Measurements from ENCODE around the gene DNHD1. TPM values are rescaled to one million over a fixed set of nuclear protein-coding genes. Genes with fewer than 3 reads are reported as not detected.

The DNHD1 gene
- polyA plus RNA-seq, 3 donors = 5.8 to 6.3 (median 6.2) TPM

Other genes with a start within 250 kb of the DNHD1 start
- gene CCKBR, start 237.4 kb upstream of the DNHD1 start, polyA plus RNA-seq (ENCODE audit: insufficient read length in 3 of 3) = under 1 TPM; 0.47 to 0.72 (median 0.61) TPM
- 10 to 100 TPM in 2 of 3 donors, 1 to 10 TPM in 1; 9.5 to 15.3 (median 10.9) TPM for gene CAVIN3, start 176.8 kb upstream of the DNHD1 start, polyA plus RNA-seq (ENCODE audit: insufficient read length in 3 of 3)
- 10 to 100 TPM; 31.0 to 32.3 (median 32.1) TPM for gene SMPD1, start 106.8 kb upstream of the DNHD1 start, polyA plus RNA-seq (ENCODE audit: insufficient read length in 3 of 3)
- gene APBB1, start 78.2 kb upstream of the DNHD1 start, polyA plus RNA-seq (ENCODE audit: insufficient read length in 3 of 3) = 10 to 100 TPM; 51.9 to 56.5 (median 52.5) TPM
- gene HPX, start 56.3 kb upstream of the DNHD1 start, polyA plus RNA-seq (ENCODE audit: insufficient read length in 3 of 3) = 1 to 10 TPM; 1.6 to 2.2 (median 2.2) TPM
- gene TRIM3, start 23.3 kb upstream of the DNHD1 start, polyA plus RNA-seq (ENCODE audit: insufficient read length in 3 of 3) = 10 to 100 TPM; 16.1 to 19.3 (median 17.0) TPM
- 10 to 100 TPM; 64.8 to 67.5 (median 66.2) TPM for gene ARFIP2, start 15.9 kb upstream of the DNHD1 start, polyA plus RNA-seq (ENCODE audit: insufficient read length in 3 of 3)
- gene TIMM10B, start 15.8 kb upstream of the DNHD1 start, polyA plus RNA-seq (ENCODE audit: insufficient read length in 3 of 3) = 10 to 100 TPM; 38.3 to 42.4 (median 38.7) TPM
- 10 to 100 TPM; 21.3 to 22.6 (median 21.6) TPM for gene RRP8, start 106.3 kb downstream of the DNHD1 start, polyA plus RNA-seq (ENCODE audit: insufficient read length in 3 of 3)
- gene ILK, start 106.5 kb downstream of the DNHD1 start, polyA plus RNA-seq (ENCODE audit: insufficient read length in 3 of 3) = 100 to 1,000 TPM; 144 to 167 (median 159) TPM
- gene TAF10, start 114.9 kb downstream of the DNHD1 start, polyA plus RNA-seq (ENCODE audit: insufficient read length in 3 of 3) = 10 to 100 TPM; 66.4 to 92.9 (median 91.4) TPM
- 100 to 1,000 TPM; 111 to 131 (median 118) TPM for gene TPP1, start 122.1 kb downstream of the DNHD1 start, polyA plus RNA-seq (ENCODE audit: insufficient read length in 3 of 3)
- 10 to 100 TPM; 27.8 to 31.1 (median 30.3) TPM for gene DCHS1, start 158.5 kb downstream of the DNHD1 start, polyA plus RNA-seq (ENCODE audit: insufficient read length in 3 of 3)
- gene MRPL17, start 186.1 kb downstream of the DNHD1 start, polyA plus RNA-seq (ENCODE audit: insufficient read length in 3 of 3) = 10 to 100 TPM; 68.3 to 81.6 (median 68.3) TPM

All from right renal cortex interstitium (tissue), 3 donors.